SU-DHL-6 (cell line): ENCODE results near the gene COL16A1.

ENCODE experiments used
- H2AFZ ChIP-seq: fragments of 200-600 bp; sonication (generic); 2 replicates; pipeline ENCODE4 v1.6.1; 2014; ENCODE audit warnings: low read depth, mild to moderate bottlenecking, moderate library complexity, mixed read lengths, antibody characterized with exemption, low read length; ENCODE audit not compliant: severe bottlenecking
- H3F3A ChIP-seq: fragments of 200-600 bp; shearing (Covaris generic); 2 replicates; pipeline ENCODE4 v1.6.0; 2016; ENCODE audit warnings: antibody characterized with exemption, mild to moderate bottlenecking; ENCODE audit not compliant: insufficient read depth
- H3K27ac ChIP-seq: fragments of 200-600 bp; sonication (generic); 2 replicates; pipeline ENCODE4 v1.5.1; 2016; ENCODE audit warnings: low read depth, mild to moderate bottlenecking, low read length, moderate library complexity, mixed read lengths
- H3K27me3 ChIP-seq: fragments of 200-600 bp; sonication (generic), shearing (Covaris generic); 2 replicates; pipeline ENCODE4 v1.6.0; 2014; ENCODE audit warnings: mild to moderate bottlenecking, low read length
- H3K36me3 ChIP-seq: fragments of 200-600 bp; sonication (generic); 2 replicates; pipeline ENCODE4 v1.6.1; 2014; ENCODE audit warnings: mild to moderate bottlenecking, low read length, mixed read lengths
- H3K4me2 ChIP-seq: fragments of 300-600, 200-600 bp; shearing (Covaris generic), sonication (generic); 2 replicates; pipeline ENCODE4 v1.6.0; 2014; ENCODE audit warnings: low read length, low read depth, mild to moderate bottlenecking; ENCODE audit not compliant: poor library complexity, severe bottlenecking
- H3K4me3 ChIP-seq: fragments of 200-600 bp; sonication (generic); 2 replicates; pipeline ENCODE4 v1.5.1; 2014; ENCODE audit warnings: antibody characterized with exemption, low read length, mild to moderate bottlenecking, mixed read lengths; ENCODE audit not compliant: insufficient read depth, poor library complexity, severe bottlenecking
- H3K79me2 ChIP-seq: fragments of 200-600 bp; sonication (generic); 2 replicates; pipeline ENCODE4 v1.6.1; 2014; ENCODE audit warnings: mild to moderate bottlenecking, low read length, moderate library complexity; ENCODE audit not compliant: insufficient read depth
- H3K9ac ChIP-seq: fragments of 200-600 bp; sonication (generic); 2 replicates; pipeline ENCODE4 v1.7.0; 2014; ENCODE audit warnings: mild to moderate bottlenecking, low read length
- H3K9me2 ChIP-seq: fragments of 200-600 bp; sonication (generic); replicated peaks from 2 replicates; pipeline ENCODE4 v1.6.1; 2014; ENCODE audit warnings: low read length; ENCODE audit not compliant: insufficient read depth
- H3K9me3 ChIP-seq: fragments of 200-600 bp; sonication (generic); 2 replicates; pipeline ENCODE4 v1.6.1; 2014; ENCODE audit warnings: low read length, mixed read lengths; ENCODE audit not compliant: insufficient read depth
- H4K20me1 ChIP-seq: fragments of 200-600 bp; sonication (generic); 2 replicates; pipeline ENCODE4 v1.6.1; 2014; ENCODE audit warnings: low read depth, mild to moderate bottlenecking, antibody characterized with exemption, low read length, moderate library complexity, mixed read lengths
- CTCF ChIP-seq: fragments of 200-600 bp; sonication (generic); IDR thresholded peaks from one replicate; pipeline ENCODE4 v1.5.1; 2017; ENCODE audit warnings: antibody characterized with exemption, mild to moderate bottlenecking, low read length, moderate library complexity; ENCODE audit not compliant: insufficient read depth, poor library complexity, severe bottlenecking
- EZH2phosphoT487 ChIP-seq: fragments of 200-600 bp; sonication (generic), shearing (Covaris generic); conservative IDR thresholded peaks from 2 replicates; pipeline ENCODE4 v1.6.1; 2018; ENCODE audit warnings: mild to moderate bottlenecking, antibody characterized with exemption, low read length, moderate library complexity, mixed read lengths

The COL16A1 gene

GRCh38 chr1:31691446-31691845, 12.4 kb downstream of the COL16A1 start:
- Histone ChIP-seq H3K9ac (no peak overlapping the region), H2AFZ (no peak overlapping the region), H4K20me1 (no peaks in the 10 kb centered on the region), H3K4me3 (no peak overlapping the region), H3K79me2 (no peaks in the 10 kb centered on the region), H3K27ac (no peak overlapping the region), H3K9me2 (no peaks in the 10 kb centered on the region), H3K4me2 (no peak overlapping the region), H3K27me3 (no peaks in the 10 kb centered on the region), H3K36me3 (no peaks in the 10 kb centered on the region), H3K9me3 (no peaks in the 10 kb centered on the region), H3F3A (no peaks in the 10 kb centered on the region)
- no peak for TF ChIP-seq CTCF

- Histone ChIP-seq H3F3A (no peaks in the 10 kb centered on the region), H2AFZ (no peak overlapping the region), H3K9me2 (no peaks in the 10 kb centered on the region), H3K27ac (no peak overlapping the region), H3K27me3 (no peaks in the 10 kb centered on the region), H4K20me1 (no peaks in the 10 kb centered on the region), H3K4me2 (no peak overlapping the region), H3K9ac (no peak overlapping the region), H3K79me2 (no peaks in the 10 kb centered on the region), H3K9me3 (no peaks in the 10 kb centered on the region), H3K4me3 (no peak overlapping the region), H3K36me3 (no peaks in the 10 kb centered on the region)
- TF ChIP-seq EZH2phosphoT487 (no peak), CTCF (no peak)
Observed at GRCh38 chr1:31690921-31691320, 12.9 kb downstream of the COL16A1 start.

- Histone ChIP-seq H3K9me3 (no peaks in the 10 kb centered on the region), H3K27ac (no peak overlapping the region), H3K27me3 (no peaks in the 10 kb centered on the region), H3F3A (no peaks in the 10 kb centered on the region), H3K4me2 (no peak overlapping the region), H3K9ac (no peak overlapping the region), H3K9me2 (no peaks in the 10 kb centered on the region), H4K20me1 (no peaks in the 10 kb centered on the region), H3K79me2 (no peaks in the 10 kb centered on the region), H3K36me3 (no peaks in the 10 kb centered on the region), H2AFZ (no peak overlapping the region), H3K4me3 (no peak overlapping the region)
- TF ChIP-seq EZH2phosphoT487 (no peak), CTCF (no peak)
Observed at GRCh38 chr1:31689854-31690253, 14.0 kb downstream of the COL16A1 start.

- H3K4me2 ChIP-seq = no peak overlapping the region
- no peaks in the 10 kb centered on the region for H3K27me3 ChIP-seq
- H2AFZ ChIP-seq = no peak overlapping the region
- no peak overlapping the region for H3K27ac ChIP-seq
- H4K20me1 ChIP-seq = no peaks in the 10 kb centered on the region
- H3K4me3 ChIP-seq = no peak overlapping the region
- TF ChIP-seq CTCF (no peak), EZH2phosphoT487 (no peak)
- no peak overlapping the region for H3K9ac ChIP-seq
- no peaks in the 10 kb centered on the region for H3K9me2 ChIP-seq
- H3K36me3 ChIP-seq = no peaks in the 10 kb centered on the region
- H3K79me2 ChIP-seq = no peaks in the 10 kb centered on the region
- H3K9me3 ChIP-seq = no peaks in the 10 kb centered on the region
- H3F3A ChIP-seq = no peaks in the 10 kb centered on the region
Observed at GRCh38 chr1:31689379-31689778, 14.4 kb downstream of the COL16A1 start.
